Coronary artery (tissue), 2 donors: Measurements from ENCODE around the gene MAPK10.

Experiments used
- DNase-seq: peaks from one replicate; pipeline ENCODE4 v3.0.0-alpha.2; 2017; ENCODE audit warnings: low spot score
- H3K27ac ChIP-seq, 2 donors: fragments of 200-600 bp; sonication (generic); one replicate each; pipeline ENCODE4 v1.5.1; 2016 to 2019
- H3K4me3 ChIP-seq: fragments of 200-600 bp; sonication (generic); 2 replicates; pipeline ENCODE4 v1.5.1; 2016; ENCODE audit warnings: mild to moderate bottlenecking, moderate library complexity
- TF ChIP-seq, protein P1 (sequence below): fragments of 200-600 bp; sonication (generic); IDR thresholded peaks from one replicate; pipeline ENCODE4 v1.5.1; 2019; ENCODE audit warnings: antibody characterized with exemption

The MAPK10 gene

DNA sequence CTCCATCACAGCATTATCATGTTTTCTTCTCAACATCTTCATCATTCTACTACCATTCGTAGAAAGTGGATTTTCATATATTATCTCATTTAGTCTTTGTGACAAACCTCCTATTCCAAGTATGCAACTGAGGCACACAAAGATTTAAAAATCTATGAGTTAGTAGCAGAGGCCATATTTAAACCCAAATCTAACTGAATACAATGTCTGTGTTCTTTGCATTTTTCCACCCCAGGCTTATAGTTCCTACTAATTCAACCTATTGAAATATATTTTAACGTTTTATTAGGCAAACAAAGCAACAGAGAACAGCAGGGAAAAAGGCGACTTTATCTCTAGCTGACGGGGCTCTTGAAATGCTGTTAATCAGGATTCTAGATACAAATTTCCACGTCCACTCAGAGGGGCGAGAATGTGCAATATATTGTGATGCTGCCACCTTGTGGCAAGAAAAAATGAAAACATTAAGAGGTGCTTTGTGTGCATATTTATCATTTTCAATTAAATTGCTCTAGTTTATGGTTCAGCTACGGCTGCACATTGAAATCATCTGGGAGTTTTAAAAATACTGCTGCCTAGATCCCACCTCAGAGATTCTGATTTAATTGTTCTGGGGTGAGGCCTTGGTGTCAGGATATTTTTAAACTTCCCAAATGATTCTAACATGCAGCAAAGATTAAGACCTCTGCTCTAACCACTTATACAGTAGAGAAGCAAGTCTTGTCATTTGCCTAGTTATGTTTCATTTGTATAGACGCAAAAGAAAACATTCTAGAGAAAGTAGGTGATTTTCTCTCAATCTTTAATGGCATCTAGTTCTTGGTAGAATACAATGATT, 315.9 kb downstream of the MAPK10 start:
- no peak for DNase-seq
- no peak overlapping the region for H3K4me3 ChIP-seq
- H3K27ac ChIP-seq, result no peak overlapping the region
- TF ChIP-seq, protein P1, sequence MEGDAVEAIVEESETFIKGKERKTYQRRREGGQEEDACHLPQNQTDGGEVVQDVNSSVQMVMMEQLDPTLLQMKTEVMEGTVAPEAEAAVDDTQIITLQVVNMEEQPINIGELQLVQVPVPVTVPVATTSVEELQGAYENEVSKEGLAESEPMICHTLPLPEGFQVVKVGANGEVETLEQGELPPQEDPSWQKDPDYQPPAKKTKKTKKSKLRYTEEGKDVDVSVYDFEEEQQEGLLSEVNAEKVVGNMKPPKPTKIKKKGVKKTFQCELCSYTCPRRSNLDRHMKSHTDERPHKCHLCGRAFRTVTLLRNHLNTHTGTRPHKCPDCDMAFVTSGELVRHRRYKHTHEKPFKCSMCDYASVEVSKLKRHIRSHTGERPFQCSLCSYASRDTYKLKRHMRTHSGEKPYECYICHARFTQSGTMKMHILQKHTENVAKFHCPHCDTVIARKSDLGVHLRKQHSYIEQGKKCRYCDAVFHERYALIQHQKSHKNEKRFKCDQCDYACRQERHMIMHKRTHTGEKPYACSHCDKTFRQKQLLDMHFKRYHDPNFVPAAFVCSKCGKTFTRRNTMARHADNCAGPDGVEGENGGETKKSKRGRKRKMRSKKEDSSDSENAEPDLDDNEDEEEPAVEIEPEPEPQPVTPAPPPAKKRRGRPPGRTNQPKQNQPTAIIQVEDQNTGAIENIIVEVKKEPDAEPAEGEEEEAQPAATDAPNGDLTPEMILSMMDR, result peak; percentile 42

DNA sequence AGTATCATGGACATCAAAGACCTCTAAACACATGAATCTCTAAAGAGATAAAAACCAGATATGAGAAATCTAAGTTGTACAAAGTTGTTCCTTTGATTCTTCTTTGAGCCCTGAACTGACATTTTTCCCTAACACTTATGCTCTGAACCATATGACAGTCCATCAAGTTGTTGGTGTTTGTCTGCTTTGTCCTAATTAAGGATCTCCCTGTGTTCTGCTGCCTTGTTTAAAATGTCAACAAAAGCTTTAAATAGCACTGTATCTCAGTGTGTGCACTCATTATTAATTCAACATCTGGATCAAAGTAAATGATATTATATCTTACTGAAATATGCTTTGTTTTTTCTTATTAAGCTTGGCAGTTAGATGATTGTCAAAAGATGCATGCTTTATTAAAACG, 321.8 kb downstream of the MAPK10 start:
- TF ChIP-seq, protein P1, result no peak
- Histone ChIP-seq H3K4me3 (no peak overlapping the region), H3K27ac (no peak overlapping the region)
- no peak for DNase-seq

DNA sequence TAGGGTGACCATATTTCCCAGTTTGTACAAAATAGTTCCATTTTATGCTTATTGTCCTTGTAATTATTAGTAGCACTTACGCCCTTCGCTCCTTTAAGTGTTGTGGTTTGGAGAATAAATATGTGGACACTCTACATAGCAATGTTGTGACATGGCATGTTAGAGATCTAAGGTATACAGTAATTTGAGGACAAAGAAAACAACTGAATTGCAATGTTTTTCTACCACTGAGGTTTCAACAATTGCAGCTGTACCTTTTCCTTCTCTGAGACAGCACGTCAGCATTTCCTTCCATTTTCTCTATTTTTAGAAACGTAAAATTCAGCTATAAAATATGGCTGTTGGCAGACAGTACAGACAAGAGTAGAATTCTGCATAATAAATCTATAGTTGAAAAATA, 323.1 kb downstream of the MAPK10 start:
- TF ChIP-seq, protein P1, result no peak
- Histone ChIP-seq H3K4me3 (no peak overlapping the region), H3K27ac (no peak overlapping the region)
- no peak for DNase-seq

DNA sequence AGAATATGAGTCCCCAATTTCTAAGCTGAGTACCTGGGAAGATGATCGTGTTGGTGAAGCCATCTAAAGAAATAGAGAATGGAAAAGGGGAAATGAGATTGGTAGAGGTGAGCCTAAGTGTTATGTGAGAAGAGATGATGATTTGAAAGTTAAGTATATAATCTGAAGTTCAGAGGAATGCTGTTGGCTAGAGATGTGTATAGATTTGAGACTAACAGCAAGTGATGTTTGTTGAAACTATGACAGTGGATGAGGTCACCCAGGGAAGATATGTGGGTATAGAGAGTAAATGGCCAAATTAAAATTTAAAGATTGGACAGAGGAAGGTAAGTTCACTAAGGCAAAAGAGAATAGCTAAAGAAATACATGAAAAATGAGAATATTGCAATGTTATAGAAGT, 324.2 kb downstream of the MAPK10 start:
- TF ChIP-seq, protein P1, result no peak
- no peak overlapping the region for H3K4me3 ChIP-seq
- no peak overlapping the region for H3K27ac ChIP-seq
- DNase-seq, result no peak

DNA sequence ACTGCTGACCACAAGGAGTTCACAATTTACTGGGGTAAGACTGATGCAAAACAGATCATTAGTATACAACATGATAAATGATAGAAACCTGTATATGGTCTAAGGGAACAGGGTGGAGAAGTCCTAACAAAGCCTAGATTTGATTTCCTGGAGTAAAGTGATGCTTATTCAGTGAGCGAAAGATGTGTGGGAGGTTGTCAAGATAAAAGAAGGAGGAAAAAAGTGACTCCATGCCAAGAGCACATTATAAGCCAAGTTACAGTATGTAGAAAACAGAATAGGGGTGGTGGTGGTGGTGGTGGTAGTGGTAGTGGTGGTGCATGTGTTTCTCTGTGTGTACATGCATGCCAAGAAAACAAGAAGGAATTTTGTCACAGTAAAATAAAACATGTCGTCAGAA, 325.2 kb downstream of the MAPK10 start:
- Histone ChIP-seq H3K4me3 (no peak overlapping the region), H3K27ac (no peak overlapping the region)
- no peak for DNase-seq
- TF ChIP-seq, protein P1, result no peak

DNA sequence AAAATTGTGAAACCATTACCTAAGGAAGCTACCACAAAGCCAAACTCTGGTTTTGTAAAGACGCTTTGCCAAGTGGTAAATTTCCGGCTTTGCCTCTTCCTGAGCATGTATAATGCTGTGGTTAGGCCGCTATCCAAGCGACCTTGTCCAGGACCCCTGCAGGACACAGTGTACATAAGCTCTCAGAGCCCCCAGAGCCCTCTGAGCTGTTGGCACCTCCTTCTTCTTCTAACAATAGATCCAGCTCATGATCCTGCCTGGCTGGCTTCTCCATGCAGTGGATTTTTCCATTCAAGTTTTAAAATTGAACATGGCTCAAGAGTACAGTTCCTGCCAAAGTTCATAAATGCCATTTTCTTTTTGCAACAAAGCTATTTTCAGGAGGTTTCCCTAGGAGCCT, 326.7 kb downstream of the MAPK10 start:
- TF ChIP-seq, protein P1, result no peak
- DNase-seq, result peak; percentile 88
- Histone ChIP-seq H3K4me3 (peak overlapping the region; percentile 41), H3K27ac (peak overlapping the region; percentile 81 to 88)

DNA sequence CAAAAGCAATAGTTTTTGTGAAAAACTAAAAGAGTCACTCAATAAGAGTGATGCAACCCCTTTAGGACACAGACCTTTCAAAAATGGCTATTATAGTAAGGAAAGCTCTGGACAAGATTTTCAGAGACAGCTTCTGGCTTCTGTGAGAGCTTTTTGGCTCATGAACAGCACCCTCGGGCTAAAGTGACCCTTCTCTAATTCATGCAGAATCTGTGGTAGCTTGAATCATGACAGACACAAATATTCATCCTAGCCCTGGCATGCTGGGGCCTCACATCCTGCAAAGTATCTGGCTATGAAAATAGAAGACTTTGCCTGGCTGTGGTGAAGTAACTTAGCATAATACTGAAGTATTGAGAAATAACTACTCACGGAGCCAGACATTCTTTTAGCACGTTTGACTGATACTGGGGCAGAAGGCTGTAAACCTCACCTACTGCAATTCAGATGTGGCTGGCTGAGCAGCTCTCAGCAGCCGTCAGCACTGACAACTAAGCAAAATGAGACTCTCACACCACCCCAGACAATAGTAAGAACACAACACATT, 327.3 kb downstream of the MAPK10 start:
- Histone ChIP-seq H3K27ac (peak overlapping the region; percentile 81 to 88), H3K4me3 (peak overlapping the region; percentile 41)
- TF ChIP-seq, protein P1, result no peak
- DNase-seq, result peak; percentile 72
